GM19328 (cell line): Measurements from ENCODE around the gene GNAS.
"Not testable (repeated sequence)": the region's sequence is repeated elsewhere in the genome, so short reads cannot be mapped to it uniquely, and the experiment has no call there.

Experiments
- ATAC-seq: cut with Tn5 transposase; IDR thresholded peaks from one replicate; pipeline ENCODE4 v1.9.1; 2021; ENCODE audit warnings: mild to moderate bottlenecking, moderate library complexity; ENCODE audit not compliant: unreplicated experiment

Gene GNAS

DNA sequence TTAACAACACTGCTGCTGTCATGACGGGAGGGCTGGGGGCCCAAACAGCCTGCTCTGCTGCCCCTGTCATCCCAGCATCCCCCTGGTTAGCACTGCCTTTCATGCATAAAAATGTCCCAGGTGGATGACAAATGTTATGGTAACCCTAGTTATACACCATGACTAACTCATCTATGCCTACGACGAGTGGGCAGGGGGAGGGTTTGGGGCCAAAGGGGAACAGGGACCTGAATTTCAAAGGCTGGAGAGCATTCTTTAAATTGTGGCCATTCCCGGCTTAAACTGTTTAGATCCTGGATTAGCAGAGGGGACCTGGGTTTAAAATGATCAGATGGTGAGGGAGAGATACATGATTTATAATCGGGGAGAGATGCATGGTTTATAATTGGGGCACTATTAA lies 26.2 kb upstream of the GNAS start:
- ATAC-seq = no peak

DNA sequence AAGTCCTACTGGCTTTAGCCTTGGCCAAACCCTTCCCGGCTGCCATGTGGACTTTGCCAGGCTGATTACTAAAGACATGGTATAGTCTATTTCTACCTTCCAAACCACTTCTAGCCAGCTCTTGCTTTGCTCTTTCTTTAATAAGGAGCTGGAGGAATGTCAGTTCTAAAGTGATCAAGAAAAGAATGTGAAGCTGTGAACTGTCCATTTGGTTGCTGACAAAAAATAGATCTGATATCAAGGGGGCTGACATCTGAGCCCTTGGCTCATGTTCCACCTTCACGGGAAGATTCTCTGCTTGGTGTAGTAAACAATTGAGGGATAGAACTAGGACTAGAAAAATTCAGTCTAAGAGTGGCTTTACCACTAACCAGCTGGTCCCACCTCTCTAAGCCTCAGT lies 24.4 kb upstream of the GNAS start:
- ATAC-seq = no peak

DNA sequence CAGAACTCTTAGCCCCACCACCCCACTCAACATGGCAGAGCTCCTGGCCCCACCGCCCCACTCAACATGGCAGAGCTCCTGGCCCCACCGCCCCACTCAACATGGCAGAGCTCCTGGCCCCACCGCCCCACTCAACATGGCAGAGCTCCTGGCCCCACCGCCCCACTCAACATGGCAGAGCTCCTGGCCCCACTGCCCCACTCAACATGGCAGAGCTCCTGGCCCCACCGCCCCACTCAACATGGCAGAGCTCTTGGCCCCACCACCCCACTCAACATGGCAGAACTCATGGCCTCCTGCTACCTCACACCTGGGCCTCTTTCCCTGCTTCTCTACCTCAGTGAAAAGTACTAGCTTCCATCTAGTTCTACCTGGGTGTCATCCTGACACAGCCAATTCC lies 23.7 kb upstream of the GNAS start:
- ATAC-seq = not testable (repeated sequence)

DNA sequence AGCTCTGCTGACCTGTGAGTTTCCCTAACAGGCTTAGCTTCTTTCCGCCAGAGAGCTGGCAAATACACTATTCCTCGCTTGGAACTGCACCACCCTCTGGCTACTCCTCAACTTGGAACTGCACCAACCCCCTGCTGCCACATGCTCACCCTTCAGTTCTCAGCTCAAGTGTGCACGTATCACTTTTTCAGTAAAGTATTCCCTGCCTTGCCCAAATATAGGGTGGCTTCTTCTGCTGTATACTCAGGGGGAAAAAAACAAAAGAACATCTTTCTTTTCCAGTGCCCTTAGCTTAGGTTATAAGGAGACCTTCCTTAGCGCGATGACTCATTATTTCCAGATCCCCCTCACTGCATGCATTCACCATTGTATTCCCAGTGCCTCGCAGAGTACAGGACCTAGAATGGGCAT lies 23.0 kb upstream of the GNAS start:
- ATAC-seq = no peak

DNA sequence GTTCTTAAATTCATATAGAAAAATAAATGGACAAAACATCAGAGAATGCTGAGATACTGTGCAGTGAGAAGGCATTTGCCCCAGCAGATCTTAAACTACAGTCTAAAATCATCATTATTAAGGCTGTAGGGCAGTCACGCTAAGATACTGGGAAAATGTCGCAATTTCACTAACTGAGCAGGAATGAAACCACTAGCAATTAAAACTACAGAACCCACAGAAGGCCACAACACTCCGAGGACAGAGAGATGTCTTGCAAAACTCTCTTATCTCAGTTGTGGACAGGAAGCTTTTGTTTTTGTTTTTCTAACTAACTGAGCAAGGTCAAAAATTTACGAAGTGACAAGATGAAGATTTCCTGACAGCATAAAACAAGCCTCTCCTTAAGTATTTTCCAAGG lies 20.1 kb upstream of the GNAS start:
- no peak for ATAC-seq

DNA sequence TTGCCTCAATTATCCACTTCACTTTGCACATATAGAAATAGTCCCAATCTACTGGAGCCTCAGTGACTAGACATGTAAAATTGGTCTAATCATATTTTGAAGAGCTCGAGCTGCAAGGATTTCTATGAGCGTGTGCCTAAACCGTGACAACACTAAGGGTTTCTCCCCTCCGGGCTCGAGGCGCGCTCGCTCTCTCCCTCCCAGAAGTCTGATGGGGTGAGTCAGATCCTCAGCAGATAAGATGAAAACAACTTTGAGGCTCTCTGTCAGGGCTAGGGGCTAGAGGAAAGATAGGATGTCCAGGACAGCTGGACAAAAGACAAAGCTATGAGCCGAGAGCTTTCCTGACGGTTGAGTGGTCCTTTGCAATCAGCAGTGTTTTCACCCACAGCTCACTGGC lies 18.6 kb upstream of the GNAS start:
- no peak for ATAC-seq

DNA sequence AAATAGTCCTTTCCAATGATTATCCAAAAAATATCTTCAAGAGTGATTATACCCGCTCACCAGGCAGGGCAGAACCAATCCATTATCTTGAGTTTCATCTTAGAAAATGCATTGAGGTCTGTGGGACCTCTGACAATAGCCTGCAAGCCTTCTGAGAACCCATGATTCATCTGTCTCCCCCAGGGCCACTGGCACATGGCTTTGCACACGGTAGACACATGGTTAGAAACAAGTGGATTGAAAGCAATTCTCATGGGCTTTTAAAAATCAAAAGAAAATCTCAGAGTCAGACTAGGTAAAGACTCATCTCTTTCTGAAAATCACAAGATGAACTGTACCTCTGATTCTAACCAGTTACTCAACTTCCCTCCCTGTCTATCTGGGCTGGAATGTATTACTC lies 17.3 kb upstream of the GNAS start:
- no peak for ATAC-seq

DNA sequence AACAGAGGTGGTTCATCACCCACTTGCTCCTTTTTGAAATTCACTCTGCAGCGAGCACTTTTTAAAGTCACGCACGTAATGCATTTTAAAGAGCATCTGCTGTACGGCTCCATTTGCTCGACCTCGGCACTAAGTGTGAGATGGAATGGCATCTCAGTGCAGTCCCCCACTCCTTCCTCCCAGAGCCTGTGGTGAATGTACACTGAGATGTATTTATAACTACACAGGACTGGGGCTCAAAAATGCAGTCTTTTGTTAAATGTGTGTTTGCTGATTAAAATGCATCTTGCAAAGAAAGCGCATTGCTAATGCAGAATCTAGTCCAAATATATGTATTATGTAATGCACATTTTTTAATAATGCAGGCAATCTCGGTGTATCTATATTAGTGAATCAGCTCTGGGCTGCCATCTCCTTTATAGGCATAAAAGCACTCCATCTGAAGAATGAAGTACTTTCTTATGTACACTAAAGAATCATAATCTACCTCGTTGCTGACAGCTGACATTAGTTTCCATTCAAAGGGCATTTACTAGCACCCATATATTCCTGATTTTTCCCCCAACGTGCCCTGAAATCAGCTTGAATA lies 15.8 kb upstream of the GNAS start:
- no peak for ATAC-seq

DNA sequence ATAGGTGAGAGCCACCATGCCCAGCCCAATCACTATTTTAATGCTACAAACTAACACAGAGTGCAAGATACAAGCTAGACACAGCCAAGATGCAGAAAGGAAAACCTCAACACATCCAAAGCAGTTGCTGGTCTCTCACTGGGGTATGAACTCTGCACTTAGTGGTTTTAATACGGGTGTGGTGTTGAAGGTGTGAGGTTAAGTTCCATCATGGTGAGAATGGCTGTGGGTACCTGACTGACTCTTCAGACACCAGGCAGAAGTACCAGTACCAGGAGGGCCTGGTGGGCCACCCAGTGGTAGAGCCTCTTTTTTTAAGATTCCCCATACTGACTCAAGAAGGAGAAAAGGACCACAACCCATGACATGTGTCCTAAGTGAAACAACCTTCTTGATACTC lies 14.8 kb upstream of the GNAS start:
- no peak for ATAC-seq

DNA sequence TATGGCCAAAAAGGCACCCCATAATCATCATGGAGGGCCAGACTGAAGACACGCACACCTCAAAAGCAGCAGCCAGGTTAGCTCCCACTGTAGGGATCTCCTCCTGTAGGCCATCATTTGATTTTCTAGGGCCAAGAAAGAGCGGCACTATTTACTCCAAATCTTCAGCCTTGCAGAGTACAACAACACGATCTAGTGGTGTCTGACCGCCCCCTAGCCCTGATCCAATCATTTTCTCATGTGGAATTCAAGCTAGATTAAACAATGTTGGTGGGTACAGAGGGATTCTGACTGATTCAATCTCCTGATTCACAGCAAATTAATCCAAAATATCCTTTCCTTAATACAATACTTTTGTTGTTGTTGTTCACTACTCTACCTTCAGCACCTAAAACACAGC lies 14.3 kb upstream of the GNAS start:
- no peak for ATAC-seq

DNA sequence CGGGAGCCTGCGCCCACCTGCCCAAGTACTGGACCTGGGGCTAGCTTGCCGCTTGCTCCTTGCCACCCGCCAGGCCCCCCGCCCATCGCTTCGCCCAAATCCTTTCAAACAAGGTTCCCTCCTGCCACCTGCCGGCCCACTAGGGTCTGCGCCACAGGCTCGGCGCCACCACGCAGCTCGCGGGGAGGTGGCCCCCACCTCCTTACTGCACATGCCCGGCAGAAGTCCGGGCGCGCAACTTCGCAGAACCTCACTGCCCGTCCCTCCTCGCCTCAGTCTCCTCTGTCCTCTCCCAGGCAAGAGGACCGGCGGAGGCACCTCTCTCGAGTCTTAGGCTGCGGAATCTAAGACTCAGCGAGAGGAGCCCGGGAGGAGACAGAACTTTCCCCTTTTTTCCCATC lies 13.0 kb upstream of the GNAS start:
- no peak for ATAC-seq

DNA sequence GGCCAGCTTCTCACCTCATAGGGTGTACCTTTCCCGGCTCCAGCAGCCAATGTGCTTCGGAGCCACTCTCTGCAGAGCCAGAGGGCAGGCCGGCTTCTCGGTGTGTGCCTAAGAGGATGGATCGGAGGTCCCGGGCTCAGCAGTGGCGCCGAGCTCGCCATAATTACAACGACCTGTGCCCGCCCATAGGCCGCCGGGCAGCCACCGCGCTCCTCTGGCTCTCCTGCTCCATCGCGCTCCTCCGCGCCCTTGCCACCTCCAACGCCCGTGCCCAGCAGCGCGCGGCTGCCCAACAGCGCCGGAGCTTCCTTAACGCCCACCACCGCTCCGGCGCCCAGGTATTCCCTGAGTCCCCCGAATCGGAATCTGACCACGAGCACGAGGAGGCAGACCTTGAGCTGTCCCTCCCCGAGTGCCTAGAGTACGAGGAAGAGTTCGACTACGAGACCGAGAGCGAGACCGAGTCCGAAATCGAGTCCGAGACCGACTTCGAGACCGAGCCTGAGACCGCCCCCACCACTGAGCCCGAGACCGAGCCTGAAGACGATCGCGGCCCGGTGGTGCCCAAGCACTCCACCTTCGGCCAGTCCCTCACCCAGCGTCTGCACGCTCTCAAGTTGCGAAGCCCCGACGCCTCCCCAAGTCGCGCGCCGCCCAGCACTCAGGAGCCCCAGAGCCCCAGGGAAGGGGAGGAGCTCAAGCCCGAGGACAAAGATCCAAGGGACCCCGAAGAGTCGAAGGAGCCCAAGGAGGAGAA lies 12.3 kb upstream of the GNAS start:
- no peak for ATAC-seq

DNA sequence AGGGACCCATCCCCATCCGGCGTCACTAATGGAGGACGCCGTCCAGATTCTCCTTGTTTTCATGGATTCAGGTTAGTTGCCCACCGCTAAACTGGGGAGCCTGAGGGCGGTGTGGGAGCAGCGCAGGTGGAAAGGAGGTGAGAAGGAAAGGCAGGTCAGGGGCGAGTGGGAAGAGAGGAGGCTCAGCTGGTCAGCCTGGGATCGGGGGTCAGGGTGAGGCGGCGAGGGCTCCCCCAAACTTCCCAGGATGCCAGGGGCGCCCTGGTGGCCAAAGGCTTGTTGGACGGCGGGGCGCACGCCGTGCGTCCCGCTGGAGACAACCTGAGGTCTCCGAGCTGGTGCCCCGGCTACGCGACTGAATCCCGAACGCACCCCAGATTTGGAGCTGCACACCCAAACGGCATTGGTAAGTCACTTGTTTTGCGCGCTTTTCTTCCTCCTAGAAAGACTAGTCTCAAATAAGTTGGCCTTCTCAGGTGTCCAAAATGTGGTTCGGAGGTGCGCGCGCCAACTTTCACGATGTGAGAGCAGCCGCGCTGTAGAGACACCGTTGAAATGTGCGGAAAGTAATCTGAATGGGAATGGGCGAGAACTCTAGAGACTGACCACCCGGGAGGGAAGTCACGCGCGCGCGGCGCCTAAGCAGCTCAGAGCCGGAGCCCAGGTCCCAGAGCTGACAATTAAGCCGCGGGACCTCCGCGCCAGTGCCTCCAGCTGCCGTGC lies 11.5 kb upstream of the GNAS start:
- ATAC-seq = no peak

DNA sequence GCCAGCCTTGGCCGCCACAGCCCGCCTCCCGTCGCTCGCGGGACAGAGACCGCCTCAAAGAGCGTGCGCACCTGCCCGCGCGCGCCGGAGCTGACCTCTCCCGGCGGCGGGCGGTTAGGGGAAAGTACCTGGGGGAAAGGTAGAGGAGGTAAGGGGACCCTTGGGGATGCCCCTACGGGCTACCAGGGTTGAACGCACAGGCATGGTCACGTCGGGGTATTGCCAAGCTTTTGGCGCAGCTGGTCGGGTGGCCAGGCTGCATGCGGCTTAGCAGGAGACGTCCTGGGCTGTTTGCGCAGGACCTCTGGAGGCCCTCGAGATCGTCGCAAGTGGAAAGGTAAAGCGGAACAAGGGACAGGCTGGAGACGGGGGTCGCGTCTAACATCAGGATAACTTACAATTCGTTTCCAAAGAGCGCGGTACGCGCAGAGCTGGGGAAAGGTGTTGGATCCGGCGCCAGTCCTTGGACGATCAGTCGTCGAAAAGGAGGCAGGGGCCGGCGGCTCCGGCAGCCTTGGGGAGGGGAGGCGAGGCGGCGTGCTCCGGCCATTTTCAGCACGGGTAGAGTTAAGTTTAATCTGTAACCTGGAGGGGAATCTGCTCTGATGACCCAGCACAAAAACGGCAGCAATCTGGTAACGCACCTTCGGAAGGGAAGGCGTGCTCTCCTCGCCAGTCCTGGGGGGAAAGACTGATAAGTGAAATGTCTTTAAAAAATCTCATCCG lies 10.8 kb upstream of the GNAS start:
- ATAC-seq = no peak

DNA sequence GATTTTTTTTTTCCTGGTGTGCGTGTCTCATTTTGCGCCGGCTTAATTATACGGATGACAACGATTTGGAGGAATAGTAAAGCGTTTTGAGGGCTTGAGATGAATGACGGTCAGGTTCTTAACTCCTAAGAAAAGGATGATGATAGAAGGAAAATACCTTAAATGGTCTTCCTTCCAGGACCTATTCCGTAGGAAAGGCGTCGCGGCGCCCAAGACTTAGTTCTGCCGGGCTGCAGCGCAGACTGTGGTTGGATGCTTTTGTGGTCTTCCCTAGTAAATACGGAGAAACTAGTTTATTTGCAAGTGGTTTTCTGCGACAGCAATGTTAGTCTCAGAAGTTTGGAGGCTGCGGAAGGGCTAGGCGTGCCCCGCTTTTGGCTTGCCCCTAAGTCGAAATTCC lies 10.2 kb upstream of the GNAS start:
- no peak for ATAC-seq

DNA sequence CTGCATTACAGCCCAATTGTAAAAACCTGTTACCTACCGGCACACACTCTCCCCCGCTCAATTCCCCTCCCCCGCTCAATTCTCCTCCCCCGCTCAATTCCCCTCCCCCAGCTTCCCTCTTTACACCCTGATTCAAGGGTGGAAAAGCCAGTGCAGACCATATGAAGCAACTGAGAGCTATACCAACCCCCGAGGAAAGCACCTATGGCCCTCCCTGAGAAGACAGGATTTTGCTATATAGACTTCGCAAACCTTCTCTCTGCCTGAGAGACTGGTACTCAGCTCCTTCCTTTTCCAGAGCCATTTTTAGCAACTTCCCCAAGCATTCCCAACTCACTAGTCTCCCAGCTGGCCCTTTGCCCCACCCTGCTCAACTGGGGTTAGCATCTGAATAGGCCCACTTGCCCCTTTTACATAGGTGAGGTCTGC lies 9.4 kb upstream of the GNAS start:
- no peak for ATAC-seq

DNA sequence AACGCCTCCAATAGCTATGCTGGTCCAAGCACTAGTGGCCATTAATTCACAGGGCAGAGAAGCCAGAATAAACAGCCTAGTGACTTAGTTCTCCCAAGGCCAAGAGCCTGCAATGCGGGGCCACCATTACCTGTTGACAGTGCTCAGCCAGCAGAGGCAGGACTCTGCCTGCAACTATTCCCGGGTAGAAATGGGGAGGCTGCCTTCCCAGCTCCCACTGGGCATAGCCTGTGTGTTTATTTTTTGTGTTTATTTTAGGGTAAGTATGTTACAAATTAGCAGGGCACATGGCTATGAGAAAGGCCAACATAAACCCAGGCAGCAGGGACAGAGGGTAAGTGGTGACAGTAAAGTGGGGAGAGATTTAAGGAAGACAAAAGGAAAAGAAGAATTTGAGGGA lies 6.8 kb upstream of the GNAS start:
- no peak for ATAC-seq

DNA sequence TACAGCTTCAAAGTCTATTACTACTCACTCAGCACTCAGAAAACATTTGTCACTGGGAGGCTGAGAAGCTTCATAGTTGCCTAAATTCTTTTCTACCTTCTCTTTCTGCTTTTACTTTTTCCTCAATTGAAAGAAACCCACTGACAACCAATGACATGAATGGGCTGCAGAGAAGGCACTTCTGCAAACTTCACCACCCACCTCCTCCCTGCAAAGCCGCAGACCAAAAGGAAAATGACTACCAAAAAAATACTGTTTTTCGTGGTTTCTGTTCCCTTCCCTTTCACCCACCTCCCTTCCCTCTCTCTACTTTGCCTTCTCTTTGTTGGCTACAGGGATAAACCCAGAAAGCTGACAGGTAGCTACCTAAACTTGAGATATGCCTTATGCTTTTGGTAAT lies 5.1 kb upstream of the GNAS start:
- no peak for ATAC-seq

DNA sequence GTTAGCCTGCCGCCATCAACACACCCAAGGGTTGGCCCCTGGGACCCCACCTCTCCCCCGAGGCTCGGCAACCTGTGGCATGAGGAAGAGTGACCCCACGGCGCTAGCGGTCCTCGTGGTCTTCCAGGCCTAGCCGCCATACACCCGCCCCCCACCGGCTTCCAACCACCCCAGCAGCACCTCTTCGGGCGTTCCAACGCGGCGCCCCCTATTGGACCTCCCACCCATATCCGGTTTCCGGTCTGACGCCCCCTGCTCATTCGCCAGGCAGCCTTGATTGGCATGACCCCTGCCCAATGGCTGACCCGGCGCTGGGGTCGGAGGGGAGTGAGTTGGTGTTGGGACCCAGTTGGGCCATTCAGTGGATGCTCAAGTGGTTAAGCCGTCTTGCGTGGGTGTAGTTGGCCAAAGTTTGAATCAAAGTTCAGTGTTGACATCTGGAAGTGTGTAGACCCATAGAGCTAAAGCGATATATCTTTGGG lies 1.8 kb upstream of the GNAS start, which contains the start of gene GNAS-AS1:
TSS of gene GNAS-AS1 (minus strand) at position 210 of the 482 bp plus-strand sequence.
- no peak for ATAC-seq

DNA sequence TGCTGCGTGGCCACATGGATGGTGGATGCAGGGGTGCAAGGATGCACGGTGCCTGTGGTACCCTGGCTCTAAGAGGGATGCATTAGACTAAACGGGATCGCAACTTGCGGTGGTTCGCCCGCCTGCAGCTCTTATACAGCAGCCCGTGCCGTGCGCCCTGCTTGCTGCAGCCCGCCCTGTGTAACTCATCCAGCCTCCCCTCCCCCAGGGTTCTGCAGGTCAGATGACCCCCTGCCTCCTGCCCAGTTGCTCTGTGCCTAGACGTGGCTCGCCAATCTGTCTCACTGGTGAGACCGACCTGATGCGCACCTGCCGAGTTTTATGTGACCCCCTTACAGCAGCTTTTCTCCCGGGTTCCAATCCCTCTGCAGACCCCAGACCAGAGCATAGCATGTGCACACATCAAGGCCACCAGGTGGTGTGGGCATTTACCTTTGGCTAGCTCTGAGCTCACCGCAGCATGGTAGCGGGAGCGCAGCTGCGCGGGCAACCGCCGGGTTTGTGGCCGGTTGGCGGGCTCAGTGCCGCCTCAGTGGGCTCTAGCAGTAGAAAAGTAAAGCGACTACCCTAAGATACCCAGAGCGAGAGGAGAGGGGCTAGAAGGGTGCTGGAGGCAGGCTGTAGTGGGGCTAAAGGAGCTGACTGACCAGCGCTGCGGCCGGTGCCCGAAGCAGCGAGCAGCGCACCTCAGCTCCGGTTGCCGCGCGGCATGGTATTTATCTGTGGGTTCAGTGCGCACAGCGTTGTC lies 1.1 kb upstream of the GNAS start:
- ATAC-seq = no peak
